Fibroblast of skin of right quadriceps (primary cell): Measurements from ENCODE around the gene DCHS2.

Experiments used
- DNase-seq: peaks from one replicate; pipeline ENCODE4 v3.0.0-alpha.2; 2013

Gene DCHS2, protein sequence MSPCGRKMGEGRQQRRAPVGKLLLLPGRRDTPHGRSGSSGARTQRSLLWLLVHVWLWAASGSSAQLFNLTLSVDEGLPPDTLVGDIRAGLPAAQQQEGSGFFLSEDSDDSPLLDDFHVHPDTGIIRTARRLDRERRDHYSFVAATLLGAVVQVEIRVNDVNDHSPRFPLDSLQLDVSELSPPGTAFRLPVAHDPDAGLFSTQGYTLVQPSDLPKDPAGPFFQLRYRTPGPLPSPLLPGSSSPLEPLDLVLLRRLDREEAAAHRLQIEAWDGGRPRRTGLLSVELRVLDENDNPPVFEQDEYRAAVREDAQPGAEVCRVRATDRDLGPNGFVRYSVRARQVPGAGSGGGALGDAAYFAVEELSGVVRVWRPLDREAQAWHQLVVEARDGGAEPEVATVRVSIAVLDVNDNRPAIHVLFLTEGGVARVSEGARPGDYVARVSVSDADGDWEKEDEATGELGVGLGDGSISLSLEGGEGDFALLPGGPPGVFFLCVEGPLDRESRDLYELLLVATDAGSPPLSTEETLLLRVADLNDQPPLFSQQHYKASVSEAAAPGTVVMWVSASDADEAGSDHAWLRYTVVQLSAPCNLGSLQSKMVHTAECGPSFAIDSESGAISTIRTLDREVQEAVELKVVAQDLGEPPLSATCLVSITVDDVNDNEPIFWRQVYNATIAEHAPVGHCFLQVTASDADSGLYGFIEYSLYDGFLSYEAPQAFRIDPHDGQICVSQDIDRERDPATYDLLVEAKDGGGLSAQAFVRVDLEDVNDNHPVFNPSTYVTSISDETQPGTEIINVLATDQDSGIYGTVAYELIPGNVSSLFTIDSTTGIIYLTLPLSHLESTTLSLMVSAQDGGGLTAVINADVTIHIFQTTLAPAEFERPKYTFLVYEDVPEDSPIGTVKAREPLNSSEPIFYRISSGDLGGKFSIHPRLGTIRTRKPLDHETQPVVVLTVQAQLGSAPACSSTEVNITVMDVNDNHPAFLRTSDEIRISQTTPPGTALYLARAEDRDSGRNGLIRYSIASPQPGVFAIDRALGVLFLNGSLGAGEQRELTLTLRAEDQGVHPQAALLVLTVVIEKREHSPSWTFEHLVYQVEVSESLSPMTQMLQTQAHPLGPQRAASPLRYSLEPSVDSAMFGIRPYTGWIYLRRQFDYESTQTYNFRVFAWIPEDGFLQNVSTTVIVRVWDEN (N-terminal part only)

DNA sequence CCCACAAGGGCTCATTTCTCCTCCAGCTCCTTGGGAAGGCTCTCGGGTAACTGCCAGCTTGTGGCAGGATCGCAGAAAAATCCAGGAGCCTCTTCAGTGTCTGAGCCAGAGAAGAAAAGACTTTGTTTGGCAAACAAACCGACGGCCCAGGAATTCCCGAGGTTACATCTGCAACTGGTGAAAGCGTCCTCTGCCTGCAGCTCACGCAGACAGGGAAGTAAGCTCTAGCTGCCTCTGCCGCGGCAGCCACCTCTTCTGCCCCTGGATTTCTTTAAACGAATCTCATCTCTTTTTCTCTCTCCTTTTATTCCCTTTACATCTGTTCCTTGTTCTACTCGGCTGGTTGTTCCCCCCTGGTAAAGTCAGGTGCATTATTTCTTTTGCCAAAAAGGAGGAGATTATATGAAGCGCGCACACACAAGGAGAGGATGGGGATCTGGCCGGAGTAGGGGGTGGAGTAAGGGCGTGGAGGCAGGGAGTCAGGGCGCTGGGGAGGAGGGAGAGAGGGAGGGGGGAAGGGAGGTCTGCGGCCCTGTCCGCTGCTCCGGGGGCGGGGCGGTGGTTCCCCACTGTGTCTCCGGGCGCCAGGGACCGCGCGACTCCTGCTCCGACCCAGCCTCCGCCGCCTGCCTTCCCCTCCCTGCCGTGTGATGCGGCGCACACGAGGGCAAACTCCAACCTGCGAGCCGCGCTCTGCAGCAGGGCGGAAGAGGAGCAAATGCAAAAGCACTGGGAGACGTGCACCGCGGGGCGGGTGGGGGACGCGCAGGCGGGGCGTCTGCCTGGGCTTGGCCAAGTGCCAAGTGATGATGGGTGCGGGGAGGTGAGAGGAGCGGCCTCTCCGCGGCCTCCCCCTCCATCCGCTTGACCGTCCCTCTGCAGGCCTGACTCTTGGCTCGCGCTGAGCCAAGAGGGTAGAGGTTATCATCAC, at the start of gene DCHS2:
TSS of gene DCHS2 (minus strand) at position 459 of the 931 bp plus-strand sequence. CDS start at position 15, 444 bp downstream.
- DNase-seq = peak; percentile 15

DNA sequence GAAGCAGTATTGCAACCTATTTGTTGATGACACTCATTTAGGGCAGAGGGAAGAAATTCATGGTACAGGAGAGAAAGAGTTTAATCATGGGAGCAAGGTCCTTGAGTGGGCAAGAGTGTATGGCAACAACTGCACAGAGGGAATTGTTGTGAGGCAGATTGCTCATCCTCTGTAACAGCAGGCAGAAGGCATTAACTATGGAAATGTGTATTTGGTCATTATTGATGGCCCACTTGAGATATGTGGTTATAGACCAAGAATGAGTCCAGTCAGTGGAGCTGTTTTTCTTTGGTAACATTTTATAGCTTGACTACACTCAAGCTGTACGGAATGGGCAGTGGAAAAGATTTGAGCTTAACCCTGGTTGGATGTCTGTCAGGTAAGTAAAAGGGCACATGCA, 42.7 kb upstream of the DCHS2 start:
- DNase-seq = no peak

DNA sequence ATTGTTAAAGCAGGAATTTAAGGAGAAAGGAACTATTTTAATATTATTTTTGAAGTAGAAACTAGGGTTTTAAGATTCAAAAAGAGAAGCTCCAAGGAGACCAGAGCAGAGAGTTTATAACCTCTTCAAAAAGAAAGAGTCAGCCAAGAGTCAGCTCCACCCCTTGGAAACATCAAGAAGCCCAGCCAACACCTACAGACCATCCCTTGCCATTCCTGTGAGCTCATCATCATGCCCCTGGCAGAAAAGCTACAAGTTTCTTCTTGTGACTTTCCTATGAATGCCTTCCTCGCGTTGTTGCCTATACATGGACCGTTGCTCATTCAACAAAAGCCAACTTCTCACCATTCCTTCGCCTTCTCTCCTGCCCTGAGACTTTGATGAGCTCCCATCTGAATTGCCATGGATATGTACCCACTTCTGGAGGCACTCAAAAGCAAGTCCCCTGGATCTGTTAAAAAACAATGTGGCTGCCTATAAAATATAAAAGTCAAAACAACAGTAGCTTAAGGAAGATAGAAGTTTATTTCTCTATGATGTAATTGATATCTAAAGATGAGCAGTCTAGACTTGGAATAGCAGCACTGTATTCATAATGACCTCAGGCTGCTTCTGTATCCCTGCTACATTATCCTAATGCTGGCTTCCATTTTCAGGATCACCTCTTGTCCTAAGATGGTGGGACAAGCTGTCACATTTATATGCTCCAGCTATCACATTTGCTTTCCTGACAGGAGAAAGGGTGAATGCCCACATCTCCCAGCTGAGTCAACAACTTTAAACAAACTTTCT, 38.3 kb upstream of the DCHS2 start:
- no peak for DNase-seq

DNA sequence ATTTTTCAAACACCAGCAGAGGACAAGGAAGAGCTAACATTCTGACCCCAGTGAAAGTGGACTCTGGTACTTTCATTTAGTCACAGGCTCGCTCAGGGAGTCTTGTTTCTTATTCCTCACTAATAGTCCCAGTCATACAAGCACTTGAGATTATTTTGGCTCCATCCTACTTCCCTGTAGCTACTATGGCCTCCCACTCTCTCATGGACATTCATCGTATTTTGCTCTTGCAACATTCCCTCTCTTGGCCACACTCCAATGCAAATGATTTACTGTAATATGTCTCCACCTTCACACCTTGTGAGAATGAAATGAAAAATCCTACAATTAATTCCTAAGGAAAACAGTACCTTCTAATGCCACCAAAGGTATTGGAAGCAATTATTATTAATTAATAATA, 37.3 kb upstream of the DCHS2 start:
- DNase-seq = no peak

DNA sequence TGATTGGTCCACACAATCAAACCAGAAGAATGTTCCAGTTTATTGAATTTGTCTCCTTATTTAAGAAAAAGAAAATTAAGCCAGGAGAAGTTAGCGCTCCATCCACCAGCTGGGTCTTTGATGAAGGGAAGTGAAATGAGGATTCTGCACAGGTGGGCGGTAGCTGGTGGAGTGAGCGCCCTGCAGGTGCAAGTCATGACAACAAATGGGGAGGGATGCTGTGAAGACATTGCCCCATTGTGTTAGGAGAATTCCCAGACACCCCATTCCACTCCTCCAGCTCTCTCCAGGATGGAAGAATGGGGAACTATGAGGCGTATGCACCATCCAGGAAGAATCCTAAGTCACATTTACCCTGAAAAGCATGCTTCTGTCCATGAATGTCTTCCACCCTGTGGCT, 35.7 kb upstream of the DCHS2 start:
- DNase-seq = no peak

DNA sequence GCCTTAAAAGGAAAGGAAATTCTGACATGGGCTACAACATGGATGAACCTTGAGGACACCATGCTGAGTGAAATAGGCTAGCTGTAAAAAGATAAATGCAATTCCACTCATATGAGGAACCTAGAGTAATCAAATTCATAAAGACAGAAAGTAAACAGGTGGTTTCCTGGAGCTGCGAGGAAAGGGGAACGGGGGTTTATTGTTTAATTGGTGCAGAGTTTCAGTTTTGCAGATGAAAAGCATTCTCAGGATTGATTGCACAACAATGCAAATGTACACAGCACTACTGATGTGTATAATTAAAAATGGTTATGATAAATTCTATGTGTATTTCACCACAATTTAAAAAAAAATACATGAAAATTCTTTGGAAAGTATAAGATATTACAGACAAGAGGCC, 34.6 kb upstream of the DCHS2 start:
- DNase-seq = no peak

DNA sequence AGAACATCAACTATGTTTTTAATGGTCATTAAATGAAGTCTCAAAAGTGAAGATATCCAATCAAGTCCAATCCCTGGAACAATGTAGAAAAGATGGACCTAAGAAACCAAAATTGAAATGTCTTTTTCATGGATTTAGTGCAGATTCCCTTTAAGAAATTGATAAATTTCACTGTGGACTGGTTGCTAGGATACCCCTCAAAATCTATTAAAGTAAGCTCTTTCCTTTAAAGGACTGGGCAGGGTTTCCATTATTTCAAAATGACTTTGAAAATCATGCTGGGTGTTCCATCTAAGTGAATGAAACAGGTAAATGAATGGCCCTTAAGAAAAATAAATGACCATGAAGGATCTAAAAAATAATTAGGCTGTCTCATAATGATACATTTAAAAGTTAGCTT, 30.0 kb upstream of the DCHS2 start:
- no peak for DNase-seq

DNA sequence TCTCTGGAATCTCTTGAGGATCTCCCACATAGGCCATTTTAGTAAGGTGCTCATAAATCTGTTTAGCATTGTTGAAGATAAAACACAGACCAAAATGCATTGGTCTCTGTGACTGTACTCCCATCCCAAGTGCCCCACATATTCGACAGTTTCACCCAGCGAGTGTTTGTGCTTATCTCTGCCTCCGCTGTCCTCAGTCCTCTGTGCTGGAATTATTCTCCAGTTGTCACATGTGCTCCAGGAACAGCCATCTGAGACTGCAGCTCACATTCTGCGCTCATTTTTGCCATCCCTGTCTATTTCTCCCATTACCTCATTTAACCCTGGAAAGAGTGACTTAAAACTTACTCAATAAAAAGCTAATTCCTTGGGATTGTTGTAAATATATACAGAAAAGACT, 27.6 kb upstream of the DCHS2 start:
- DNase-seq = no peak

DNA sequence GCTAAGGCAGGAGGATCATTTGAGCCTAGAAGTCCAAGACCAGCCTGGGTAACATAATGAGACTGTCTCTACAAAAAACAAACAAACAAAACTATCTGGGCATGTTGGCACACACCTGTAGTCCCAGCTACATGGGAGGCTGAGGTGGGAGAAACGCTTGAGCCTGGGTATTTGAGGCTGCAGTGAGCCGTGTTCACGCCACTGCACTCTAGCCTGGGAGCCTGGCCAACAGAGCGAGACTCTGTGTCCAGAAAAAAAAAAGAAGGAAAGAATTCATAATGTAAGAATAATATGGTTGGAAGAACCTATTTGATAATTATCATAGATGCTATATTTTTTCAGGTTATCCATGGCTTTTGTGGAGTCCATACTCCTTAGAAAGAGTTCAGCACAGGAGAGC, 26.0 kb upstream of the DCHS2 start:
- no peak for DNase-seq

DNA sequence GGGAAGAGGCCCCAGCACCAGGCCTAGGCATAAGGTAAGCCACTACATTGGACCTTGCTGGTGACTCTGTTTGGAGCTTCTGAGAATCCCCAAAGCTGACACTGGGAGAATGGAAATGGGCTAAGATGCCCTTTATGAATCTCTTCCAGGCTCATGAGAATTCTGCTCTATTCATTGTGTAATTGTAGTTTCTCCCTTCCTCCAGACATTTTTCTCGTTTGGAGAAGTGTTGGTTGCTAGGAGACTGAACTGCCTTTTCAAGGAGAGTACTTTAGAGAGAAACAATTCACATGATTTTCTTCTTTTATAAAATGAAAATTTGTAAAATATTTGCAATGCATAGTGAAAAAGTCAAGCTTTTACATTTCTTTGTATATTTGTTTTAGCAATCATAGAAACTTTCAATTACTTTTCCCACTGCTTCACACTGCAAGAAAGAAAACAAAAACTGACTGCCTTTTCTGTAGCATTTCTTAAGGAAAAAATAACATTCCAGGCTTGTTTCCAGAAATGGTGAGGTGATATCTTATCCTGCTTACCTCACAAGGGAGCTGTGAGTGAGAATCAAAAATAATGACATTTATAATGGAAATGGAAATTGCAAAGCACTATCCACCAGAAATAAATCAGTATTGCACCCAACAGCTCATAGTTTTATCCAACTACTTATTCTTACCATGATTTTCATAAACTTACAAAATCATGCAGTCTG, 24.9 kb upstream of the DCHS2 start:
- DNase-seq = no peak

DNA sequence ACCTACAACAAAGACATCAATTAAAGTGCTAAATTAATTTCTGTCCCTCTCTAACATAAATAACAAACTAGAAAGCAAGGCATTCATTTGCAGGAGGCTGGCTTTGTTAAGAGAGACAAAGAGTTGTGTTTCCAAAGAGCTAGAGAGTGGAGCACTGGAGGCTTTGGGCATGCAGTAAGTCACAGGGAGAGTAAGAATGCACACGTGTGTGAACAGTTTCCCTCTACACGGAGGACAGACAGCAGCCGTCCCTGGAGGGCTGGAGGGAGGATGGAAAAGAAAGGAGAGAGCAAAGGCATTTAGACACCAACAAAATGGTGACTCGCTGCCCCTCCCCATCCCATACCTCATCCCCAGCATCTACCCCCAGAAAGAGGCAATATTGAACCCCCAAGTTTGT, 20.4 kb upstream of the DCHS2 start:
- DNase-seq = no peak

DNA sequence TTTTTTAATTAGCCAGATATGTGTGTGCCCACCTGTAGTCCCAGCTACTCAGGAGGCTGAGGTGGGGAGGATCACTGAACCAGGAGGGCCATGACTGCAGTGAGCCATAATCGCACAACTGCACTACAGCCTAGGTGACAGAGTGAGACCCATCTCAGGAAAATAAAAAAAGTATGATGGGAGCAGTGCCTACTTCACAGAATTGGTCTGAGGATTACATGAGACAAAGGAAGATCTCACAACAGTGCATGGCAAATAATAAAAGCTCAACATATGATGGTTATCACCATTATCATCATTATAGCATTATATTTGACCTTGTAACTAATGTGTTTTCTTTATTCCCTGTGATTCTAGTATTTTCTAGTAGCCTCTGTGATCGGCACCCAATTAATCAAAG, 19.9 kb upstream of the DCHS2 start:
- DNase-seq = no peak

DNA sequence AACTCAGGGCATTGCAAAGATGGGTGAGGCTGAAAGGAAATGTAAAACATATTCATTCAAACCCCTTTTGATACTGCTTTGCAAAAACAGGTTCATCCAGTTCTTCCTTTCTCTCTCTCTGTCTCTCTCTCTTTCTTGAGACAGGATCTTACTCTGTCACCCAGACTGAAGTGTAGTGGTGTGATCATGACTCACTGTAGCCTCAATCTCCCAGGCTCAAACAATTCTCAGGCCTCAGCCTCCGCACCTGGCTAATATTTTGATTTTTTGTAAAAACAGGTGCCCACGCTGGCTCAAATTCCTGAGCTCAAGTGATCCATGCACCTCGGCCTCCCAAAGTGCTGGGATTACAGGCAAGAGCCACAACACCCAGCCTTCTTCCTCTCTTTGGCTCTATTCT, 15.6 kb upstream of the DCHS2 start:
- DNase-seq = no peak

DNA sequence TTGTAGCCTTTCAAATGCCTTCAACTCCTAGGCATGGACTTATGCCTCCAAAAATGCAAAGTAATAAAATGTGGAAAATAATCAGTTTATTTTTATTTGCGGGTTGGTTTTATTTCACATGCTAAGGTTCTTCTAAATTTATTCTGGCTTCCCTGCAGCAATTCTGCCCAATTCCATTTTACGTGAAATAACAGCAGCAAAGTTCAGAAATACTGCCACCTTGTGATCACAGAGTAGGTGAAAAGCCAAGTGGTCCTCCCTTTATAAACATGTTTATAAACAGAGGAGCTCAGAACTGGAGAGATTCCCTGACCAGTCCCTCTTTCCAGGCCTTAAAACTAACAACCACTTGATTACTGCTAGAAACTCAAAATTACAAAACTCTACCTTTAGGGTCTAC, 14.7 kb upstream of the DCHS2 start:
- DNase-seq = peak; percentile 21

DNA sequence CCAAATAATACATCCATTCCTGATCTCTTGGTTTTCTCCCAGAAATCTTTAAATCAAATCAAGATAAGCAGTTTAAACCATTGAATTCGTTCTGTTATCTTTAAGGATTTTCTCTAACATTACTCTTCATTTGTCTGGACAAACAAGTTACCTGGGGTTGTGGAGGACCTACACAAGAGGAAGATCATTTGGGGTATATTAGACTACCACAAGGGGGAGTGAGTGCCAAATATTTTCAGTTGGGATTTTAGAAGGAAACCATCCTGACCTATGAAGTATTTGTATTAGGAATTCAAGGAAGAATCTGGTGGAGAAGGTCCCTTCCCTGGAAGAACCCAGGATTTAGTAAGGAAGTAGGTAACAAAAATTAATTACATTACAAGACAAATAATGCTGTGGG, 12.0 kb upstream of the DCHS2 start:
- peak; percentile 10 for DNase-seq

DNA sequence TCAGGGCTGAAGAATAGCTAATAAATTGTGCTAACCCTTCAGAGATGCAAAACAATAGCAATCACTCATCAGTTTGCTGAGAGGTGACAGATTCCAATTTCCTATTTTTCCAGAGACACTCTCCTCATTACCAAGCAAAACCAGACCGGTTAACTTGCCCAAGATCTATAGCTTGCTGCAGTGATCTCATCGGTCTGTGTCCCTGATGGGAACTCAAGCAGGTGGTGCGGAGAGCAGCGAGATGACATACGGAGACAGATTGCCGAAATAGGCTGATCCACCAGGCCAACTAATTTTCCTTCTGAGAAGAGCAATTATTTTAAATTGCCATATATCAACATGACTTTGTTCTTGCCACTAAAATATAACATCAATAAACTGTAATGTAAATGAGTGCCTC, 10.5 kb upstream of the DCHS2 start:
- DNase-seq = no peak

DNA sequence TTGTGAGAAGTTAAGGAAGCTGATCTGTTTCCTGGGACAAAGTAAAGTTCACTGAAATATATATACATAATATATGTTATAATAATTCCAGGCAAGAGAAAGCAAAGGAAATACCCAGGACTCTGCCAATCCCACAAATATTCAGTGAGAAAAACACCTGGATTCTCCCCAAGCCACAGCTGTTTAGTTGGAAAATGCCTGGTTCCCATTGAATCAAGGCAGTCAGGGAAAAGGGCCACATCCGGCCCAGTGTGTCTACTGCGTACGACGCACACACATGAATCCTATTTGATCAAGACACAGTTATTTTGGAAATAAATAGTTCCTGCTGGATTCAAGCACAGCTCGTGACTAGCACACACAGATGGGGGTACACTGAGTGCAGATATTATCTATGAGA, 6.3 kb upstream of the DCHS2 start:
- DNase-seq = peak; percentile 21

DNA sequence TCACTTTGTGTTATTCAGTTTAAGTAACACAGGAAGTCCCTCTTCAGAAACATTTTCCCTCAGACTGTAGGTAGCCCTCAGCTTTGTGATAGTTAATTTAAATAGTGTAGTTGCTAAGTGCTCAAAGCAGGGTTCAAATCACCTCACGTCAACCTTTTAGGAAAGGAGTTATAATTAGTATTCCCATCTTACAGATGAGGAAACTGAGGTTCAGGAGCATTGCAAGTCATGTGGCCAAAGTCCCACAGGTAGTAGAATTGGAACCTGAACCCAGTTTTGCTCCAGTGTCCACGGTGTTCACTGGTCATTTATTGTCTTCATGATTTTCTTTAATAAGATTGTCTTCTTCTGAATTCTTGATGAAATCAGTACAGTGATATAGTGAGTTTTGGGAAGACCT, 4.3 kb upstream of the DCHS2 start:
- DNase-seq = no peak

DNA sequence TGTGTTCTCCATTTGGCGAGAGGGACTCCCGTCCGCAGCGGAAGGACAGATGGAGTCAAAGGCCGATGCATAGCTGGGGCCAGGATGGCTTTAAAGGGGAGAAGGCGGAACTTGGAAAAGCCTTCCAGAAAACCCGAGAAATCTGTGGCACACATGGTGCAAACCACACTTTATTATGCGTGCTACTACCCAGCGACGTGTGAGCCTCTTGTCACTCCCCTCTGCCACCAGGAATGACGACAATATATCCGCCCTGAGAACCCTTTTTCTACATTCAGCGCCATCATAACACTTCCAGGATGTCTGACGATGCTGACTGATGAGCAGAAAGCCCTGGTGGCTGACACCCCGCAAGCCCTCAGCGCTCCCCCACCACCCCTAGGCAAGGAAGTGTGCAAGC, 689 bp upstream of the DCHS2 start:
- DNase-seq = no peak

DNA sequence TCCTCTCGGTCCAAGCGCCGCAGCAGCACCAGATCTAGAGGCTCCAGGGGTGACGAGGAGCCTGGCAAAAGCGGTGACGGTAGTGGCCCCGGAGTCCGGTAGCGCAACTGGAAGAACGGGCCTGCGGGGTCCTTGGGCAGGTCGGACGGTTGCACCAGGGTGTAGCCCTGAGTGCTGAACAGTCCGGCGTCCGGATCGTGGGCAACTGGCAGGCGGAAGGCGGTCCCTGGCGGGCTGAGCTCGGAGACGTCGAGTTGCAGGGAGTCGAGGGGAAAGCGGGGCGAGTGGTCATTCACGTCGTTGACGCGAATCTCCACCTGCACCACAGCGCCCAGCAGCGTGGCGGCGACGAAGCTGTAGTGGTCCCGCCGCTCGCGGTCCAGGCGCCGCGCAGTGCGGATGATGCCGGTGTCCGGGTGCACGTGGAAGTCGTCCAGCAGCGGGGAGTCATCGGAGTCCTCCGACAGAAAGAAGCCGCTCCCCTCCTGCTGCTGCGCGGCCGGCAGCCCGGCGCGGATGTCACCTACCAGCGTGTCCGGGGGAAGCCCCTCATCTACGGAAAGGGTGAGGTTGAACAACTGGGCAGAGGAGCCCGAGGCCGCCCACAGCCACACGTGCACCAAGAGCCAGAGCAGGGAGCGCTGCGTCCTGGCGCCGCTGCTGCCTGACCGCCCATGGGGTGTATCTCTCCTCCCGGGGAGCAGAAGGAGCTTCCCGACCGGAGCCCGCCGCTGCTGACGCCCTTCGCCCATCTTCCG, 837 bp downstream of the DCHS2 start:
- no peak for DNase-seq
